Esophagus muscularis mucosa (tissue), 3 donors: ENCODE results near the gene ARL1.

Experiments
- POLR2AphosphoS5 ChIP-seq, 2 donors: sonication (generic); formaldehyde crosslinking; IDR thresholded peaks; one replicate each; pipeline ENCODE4 v1.6.1; 2017; ENCODE audit warnings: antibody characterized with exemption in 2 of 2
- TF ChIP-seq, protein P1 (sequence below), 3 experiments: fragments of 200-600 bp in 2 of 3; fragments of 450-650 bp in 1 of 3; sonication (generic) in 2 of 3; IDR thresholded peaks; one replicate each; pipeline ENCODE4 v1.5.1; 2017 to 2019; ENCODE audit warnings: antibody characterized with exemption in 3 of 3, mild to moderate bottlenecking in 2 of 3, moderate library complexity in 1 of 3

GRCh38 chr12:101436136-101436535 lies 28.6 kb upstream of the ARL1 start:
- TF ChIP-seq, protein P1, sequence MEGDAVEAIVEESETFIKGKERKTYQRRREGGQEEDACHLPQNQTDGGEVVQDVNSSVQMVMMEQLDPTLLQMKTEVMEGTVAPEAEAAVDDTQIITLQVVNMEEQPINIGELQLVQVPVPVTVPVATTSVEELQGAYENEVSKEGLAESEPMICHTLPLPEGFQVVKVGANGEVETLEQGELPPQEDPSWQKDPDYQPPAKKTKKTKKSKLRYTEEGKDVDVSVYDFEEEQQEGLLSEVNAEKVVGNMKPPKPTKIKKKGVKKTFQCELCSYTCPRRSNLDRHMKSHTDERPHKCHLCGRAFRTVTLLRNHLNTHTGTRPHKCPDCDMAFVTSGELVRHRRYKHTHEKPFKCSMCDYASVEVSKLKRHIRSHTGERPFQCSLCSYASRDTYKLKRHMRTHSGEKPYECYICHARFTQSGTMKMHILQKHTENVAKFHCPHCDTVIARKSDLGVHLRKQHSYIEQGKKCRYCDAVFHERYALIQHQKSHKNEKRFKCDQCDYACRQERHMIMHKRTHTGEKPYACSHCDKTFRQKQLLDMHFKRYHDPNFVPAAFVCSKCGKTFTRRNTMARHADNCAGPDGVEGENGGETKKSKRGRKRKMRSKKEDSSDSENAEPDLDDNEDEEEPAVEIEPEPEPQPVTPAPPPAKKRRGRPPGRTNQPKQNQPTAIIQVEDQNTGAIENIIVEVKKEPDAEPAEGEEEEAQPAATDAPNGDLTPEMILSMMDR (IDR thresholded peaks at IDR 0.05): no peak
- TF ChIP-seq POLR2AphosphoS5 (IDR thresholded peaks at IDR 0.05): no peak
